Measurements from ENCODE around the gene FFAR3.

DNA sequence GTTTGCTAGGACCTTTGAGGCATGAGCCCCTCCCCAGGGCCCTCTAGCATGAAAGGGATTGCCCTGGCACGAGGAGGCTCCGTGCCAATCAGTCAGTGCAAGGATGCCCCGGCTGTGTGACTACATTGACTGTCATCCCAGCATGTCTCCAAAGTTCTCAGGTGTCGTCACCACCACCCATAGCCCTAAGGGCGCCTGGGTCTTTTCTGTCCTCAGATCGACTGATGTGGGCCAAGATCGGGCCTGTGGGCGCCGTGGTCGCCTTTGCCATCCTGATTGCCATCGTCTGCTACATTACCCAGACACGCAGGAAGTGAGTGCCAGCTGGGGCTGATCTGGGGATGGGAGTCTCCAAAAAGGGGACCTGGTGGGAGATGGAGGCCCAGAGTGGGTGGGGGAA lies 47.9 kb upstream of the FFAR3 start:
- TF ChIP-seq, protein P1, sequence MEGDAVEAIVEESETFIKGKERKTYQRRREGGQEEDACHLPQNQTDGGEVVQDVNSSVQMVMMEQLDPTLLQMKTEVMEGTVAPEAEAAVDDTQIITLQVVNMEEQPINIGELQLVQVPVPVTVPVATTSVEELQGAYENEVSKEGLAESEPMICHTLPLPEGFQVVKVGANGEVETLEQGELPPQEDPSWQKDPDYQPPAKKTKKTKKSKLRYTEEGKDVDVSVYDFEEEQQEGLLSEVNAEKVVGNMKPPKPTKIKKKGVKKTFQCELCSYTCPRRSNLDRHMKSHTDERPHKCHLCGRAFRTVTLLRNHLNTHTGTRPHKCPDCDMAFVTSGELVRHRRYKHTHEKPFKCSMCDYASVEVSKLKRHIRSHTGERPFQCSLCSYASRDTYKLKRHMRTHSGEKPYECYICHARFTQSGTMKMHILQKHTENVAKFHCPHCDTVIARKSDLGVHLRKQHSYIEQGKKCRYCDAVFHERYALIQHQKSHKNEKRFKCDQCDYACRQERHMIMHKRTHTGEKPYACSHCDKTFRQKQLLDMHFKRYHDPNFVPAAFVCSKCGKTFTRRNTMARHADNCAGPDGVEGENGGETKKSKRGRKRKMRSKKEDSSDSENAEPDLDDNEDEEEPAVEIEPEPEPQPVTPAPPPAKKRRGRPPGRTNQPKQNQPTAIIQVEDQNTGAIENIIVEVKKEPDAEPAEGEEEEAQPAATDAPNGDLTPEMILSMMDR (conservative IDR thresholded peaks at IDR 0.05 in 1 of 2, IDR thresholded peaks at IDR 0.05 in 1 of 2; ENCODE audit: low read depth in 1 of 2, low read length in 2 of 2) = no peak
- no peak for TF ChIP-seq EZH2 (IDR thresholded peaks at IDR 0.05; ENCODE audit: low read length, missing control alignments)
